Bronchial epithelial cell (primary cell): ENCODE results near the gene PFKL. TPM values are rescaled to one million over a fixed set of nuclear protein-coding genes. Genes with fewer than 3 reads are reported as not detected.

Source experiments
- DNase-seq: peaks from one replicate; pipeline ENCODE4 v3.0.0-alpha.2; 2010; ENCODE audit warnings: low read depth
- FAIRE-seq: peaks from 2 replicates; lab custom pipeline; 2011; peaks lifted over from hg19 to GRCh38; lab: Jason Lieb, UNC
- H3K27me3 ChIP-seq: 2 replicates; pipeline ENCODE4 v1.5.1; 2011; ENCODE audit warnings: low read length; ENCODE audit not compliant: control insufficient read depth, insufficient read depth
- H3K36me3 ChIP-seq: 2 replicates; pipeline ENCODE4 v1.5.1; 2011; ENCODE audit warnings: low read length; ENCODE audit not compliant: control insufficient read depth, insufficient read depth
- H3K4me3 ChIP-seq: 2 replicates; pipeline ENCODE4 v1.5.1; 2011; ENCODE audit warnings: mild to moderate bottlenecking, low read depth, low read length, control low read depth
- CTCF ChIP-seq: IDR thresholded peaks from 2 replicates; pipeline ENCODE4 v1.5.1; 2011; ENCODE audit warnings: mild to moderate bottlenecking, moderate library complexity, low read length, control low read depth, inconsistent platforms; ENCODE audit not compliant: insufficient read depth, severe bottlenecking
- total RNA-seq: library from RNA; depleted of rRNA; stranded (reverse); fragments of >200 nt; gene quantifications from 2 replicates; pipeline ENCODE4 v1.2.1, GENCODE V29; 2014

PFKL gene
- total RNA-seq, 1 donor from 2014 or later = 148 TPM

- FAIRE-seq (no peak), DNase-seq (no peak)
- no peaks in the 10 kb centered on the region for H3K36me3 ChIP-seq
- no peak for TF ChIP-seq CTCF
- H3K27me3 ChIP-seq = no peaks in the 10 kb centered on the region
- H3K4me3 ChIP-seq = no peak overlapping the region
Measured at GRCh38 chr21:44333509-44334328, 33.9 kb downstream of the PFKL start.

GRCh38 chr21:44334329-44335030 lies 34.6 kb downstream of the PFKL start:
- TF ChIP-seq CTCF = no peak
- H3K36me3 ChIP-seq = no peaks in the 10 kb centered on the region
- no peak overlapping the region for H3K4me3 ChIP-seq
- FAIRE-seq (no peak), DNase-seq (no peak)
- H3K27me3 ChIP-seq = no peaks in the 10 kb centered on the region

- no peak for DNase-seq
- H3K4me3 ChIP-seq = no peak overlapping the region
- no peaks in the 10 kb centered on the region for H3K36me3 ChIP-seq
- TF ChIP-seq CTCF = no peak
- no peaks in the 10 kb centered on the region for H3K27me3 ChIP-seq
- FAIRE-seq = no peak
Measured at GRCh38 chr21:44335266-44336059, 35.6 kb downstream of the PFKL start.

- no peak for DNase-seq
Measured at GRCh38 chr21:44337449-44337848, 37.6 kb downstream of the PFKL start.

More at GRCh38 chr21:44337449-44337848, 37.6 kb downstream of the PFKL start:
- no peaks in the 10 kb centered on the region for H3K36me3 ChIP-seq
- no peak for TF ChIP-seq CTCF
- no peak for FAIRE-seq
- no peaks in the 10 kb centered on the region for H3K27me3 ChIP-seq
- no peak overlapping the region for H3K4me3 ChIP-seq
